Transverse colon (tissue), 4 donors: ENCODE measurements around the gene HIPK2. TPM values are rescaled to one million over a fixed set of nuclear protein-coding genes. Genes with fewer than 3 reads are reported as not detected.

ENCODE experiments used
- DNase-seq: peaks from one replicate; pipeline ENCODE4 v3.0.0-alpha.2; 2019
- H3K27ac ChIP-seq, 4 donors: fragments of 200-600 bp; sonication (generic); 2 replicates each; pipeline ENCODE4 v1.5.1; 2016 to 2018; ENCODE audit warnings: inconsistent platforms in 4 of 4
- H3K27me3 ChIP-seq: fragments of 200-600 bp; sonication (generic); 2 replicates; pipeline ENCODE4 v1.5.1; 2017; ENCODE audit warnings: inconsistent platforms
- H3K36me3 ChIP-seq, 4 donors: fragments of 200-600 bp; sonication (generic); 2 replicates each; pipeline ENCODE4 v1.5.1; 2017 to 2019; ENCODE audit warnings: inconsistent platforms in 4 of 4
- H3K4me1 ChIP-seq, 4 donors: fragments of 200-600 bp; sonication (generic); 2 replicates each; pipeline ENCODE4 v1.5.1; 2017 to 2020; ENCODE audit warnings: inconsistent platforms in 4 of 4
- H3K4me3 ChIP-seq, 4 donors: fragments of 200-600 bp; sonication (generic); 1 replicate in 1 of 4; 2 replicates in 3 of 4; pipeline versions ENCODE4 v1.5.1 to v1.6.1; 2017 to 2019; ENCODE audit warnings: inconsistent platforms in 4 of 4
- H3K9me3 ChIP-seq, 2 donors: fragments of 200-600 bp; sonication (generic); 2 replicates each; pipeline ENCODE4 v1.5.1; 2017 to 2019; ENCODE audit warnings: inconsistent platforms in 2 of 2
- CTCF ChIP-seq, 5 experiments: fragments of 200-600 bp in 3 of 5; fragments of 450-650 bp in 2 of 5; sonication (generic) in 3 of 5; IDR thresholded peaks; 1 replicate in 2 of 5; 2 replicates in 3 of 5; pipeline ENCODE4 v1.5.1; 2016 to 2017; ENCODE audit warnings: antibody characterized with exemption in 5 of 5, inconsistent platforms in 3 of 5, mild to moderate bottlenecking in 2 of 5, moderate library complexity in 1 of 5
- EP300 ChIP-seq: sonication (generic); formaldehyde crosslinking; IDR thresholded peaks from one replicate; pipeline ENCODE4 v1.6.1; 2017; ENCODE audit warnings: antibody characterized with exemption, low read depth
- POLR2A ChIP-seq: fragments of 450-650 bp; IDR thresholded peaks from one replicate; pipeline ENCODE4 v1.6.1; 2016; ENCODE audit warnings: antibody characterized with exemption, mild to moderate bottlenecking, moderate library complexity
- POLR2AphosphoS5 ChIP-seq, 3 donors: sonication (generic); formaldehyde crosslinking; IDR thresholded peaks; one replicate each; pipeline ENCODE4 v1.6.1; 2016; ENCODE audit warnings: antibody characterized with exemption in 3 of 3
- WGBS, 2 donors: methylation state at CpG; one replicate each; pipeline ENCODE4 v1.1.5; 2018; ENCODE audit warnings: low coverage in 1 of 2; 5-methylcytosine and 5-hydroxymethylcytosine counted together
- in situ Hi-C, 4 donors: fragments of 200-750 bp; cut with MboI; loops; one replicate each; pipeline versions ENCODE4 v1.15.0 to v1.15.1; 2017; ENCODE audit warnings: low sequenced_read_pairs in 3 of 4, low pct_ligation_motif_present in 1 of 4, low pct_unique_long_range_greater_than_20kb in 1 of 4
- intact Hi-C: fragments of 100-400 bp; cut with DNase I; formaldehyde crosslinking; loops from one replicate; pipeline ENCODE4 v1.15.1; 2023; ENCODE audit warnings: low total_unique reads
- total RNA-seq, 4 donors: library from RNA; depleted of rRNA; stranded (reverse); fragments of >200 nt; gene quantifications; one replicate each; pipeline ENCODE4 v1.1.0, GENCODE V29; 2016

Gene HIPK2
- total RNA-seq, 4 donors from 2014 or later: 27.3 to 40.3 (median 33.6) TPM

GRCh38 chr7:139586286-139586685 lies 191.5 kb downstream of the HIPK2 start:
- in situ Hi-C loops: no loop called here
- Histone ChIP-seq H3K27ac (no peak overlapping the region), H3K4me3 (no peak overlapping the region), H3K4me1 (no peaks in the 10 kb centered on the region), H3K9me3 (no peaks in the 10 kb centered on the region), H3K27me3 (no peaks in the 10 kb centered on the region), H3K36me3 (peaks cover 0 to 27% (median 10%) of the 10 kb centered on the region in 4 donors)
- 96% methylated on average over 3 of the region's 3 CpGs for WGBS, 2 donors
- DNase-seq: no peak
- TF ChIP-seq EP300 (no peak), CTCF (IDR thresholded peaks at IDR 0.05) (no peak), POLR2A (no peak), POLR2AphosphoS5 (IDR thresholded peaks at IDR 0.05) (no peak)
- intact Hi-C loops: no loop called here

GRCh38 chr7:139585042-139585441 lies 192.8 kb downstream of the HIPK2 start:
- Histone ChIP-seq H3K4me3 (no peak overlapping the region), H3K4me1 (no peaks in the 10 kb centered on the region), H3K36me3 (peaks cover 0 to 27% (median 11%) of the 10 kb centered on the region in 4 donors), H3K9me3 (no peaks in the 10 kb centered on the region), H3K27ac (no peak overlapping the region), H3K27me3 (no peaks in the 10 kb centered on the region)
- intact Hi-C loops (no loop called here), in situ Hi-C loops (no loop called here)
- no peak for DNase-seq
- WGBS, 2 donors: 42 to 77% methylated on average over 2 to 5 of the region's 5 CpGs
- TF ChIP-seq POLR2AphosphoS5 (IDR thresholded peaks at IDR 0.05) (no peak), CTCF (IDR thresholded peaks at IDR 0.05) (no peak)

GRCh38 chr7:139583826-139584553 lies 193.8 kb downstream of the HIPK2 start:
- Histone ChIP-seq H3K27me3 (no peaks in the 10 kb centered on the region), H3K27ac (no peak overlapping the region), H3K4me1 (no peaks in the 10 kb centered on the region), H3K4me3 (no peak overlapping the region), H3K9me3 (no peaks in the 10 kb centered on the region), H3K36me3 (peaks cover 0 to 27% (median 11%) of the 10 kb centered on the region in 4 donors)
- WGBS, 2 donors: 86 to 94% methylated on average over 5 to 15 of the region's 15 CpGs
- TF ChIP-seq POLR2A: no peak
- no peak for TF ChIP-seq EP300
- TF ChIP-seq POLR2AphosphoS5 (IDR thresholded peaks at IDR 0.05): no peak
- TF ChIP-seq CTCF (IDR thresholded peaks at IDR 0.05): no peak
- in situ Hi-C loops: no loop called here
- intact Hi-C loops: no loop called here
- no peak for DNase-seq

- intact Hi-C loops (no loop called here), in situ Hi-C loops (no loop called here)
- 88% methylated on average over 14 of the region's 14 CpGs; no CpG with 5 or more reads in 1 of the 2 donors for WGBS, 2 donors
- Histone ChIP-seq H3K27me3 (no peaks in the 10 kb centered on the region), H3K27ac (no peak overlapping the region), H3K4me3 (no peak overlapping the region), H3K4me1 (no peaks in the 10 kb centered on the region), H3K36me3 (peaks cover 0 to 27% (median 11%) of the 10 kb centered on the region in 4 donors), H3K9me3 (no peaks in the 10 kb centered on the region)
- DNase-seq: no peak
- TF ChIP-seq POLR2AphosphoS5 (IDR thresholded peaks at IDR 0.05): no peak
These were observed 195.1 kb downstream of the HIPK2 start for GRCh38 chr7:139582671-139583155.
